H1 (cell line): ENCODE measurements around the gene DENND4C. TPM values are rescaled to one million over a fixed set of nuclear protein-coding genes. Genes with fewer than 3 reads are reported as not detected.

Source experiments
- CTCF ChIA-PET: fragments of 300-600 bp; sonication (Branson Sonifier 250); formaldehyde crosslinking; loops from one replicate; lab custom pipeline; 2021; ENCODE audit not compliant: partially characterized antibody; lab: Charles Lee
- POLR2A ChIA-PET: fragments of 300-600 bp; sonication (Branson Sonifier 250); formaldehyde crosslinking; loops from one replicate; lab custom pipeline; 2021; ENCODE audit warnings: inconsistent platforms; ENCODE audit not compliant: partially characterized antibody; lab: Charles Lee
- DNase-seq, 2 experiments: peaks; one replicate each; pipeline versions ENCODE4 v3.0.0 to v3.0.0-alpha.2; 2010 to 2022; ENCODE audit warnings: low spot score in 2 of 2, low read depth in 1 of 2, mixed read lengths in 1 of 2
- FAIRE-seq: peaks from 2 replicates; lab custom pipeline; 2011; peaks lifted over from hg19 to GRCh38; lab: Jason Lieb, UNC
- H2AFZ ChIP-seq: 2 replicates; pipeline ENCODE4 v1.8.1; 2012; ENCODE audit warnings: low read length, inconsistent platforms
- H2AK5ac ChIP-seq: 2 replicates; pipeline ENCODE4 v1.6.1; 2013; ENCODE audit warnings: low read depth, low read length
- H2BK120ac ChIP-seq: replicated peaks from 2 replicates; pipeline ENCODE3; 2013; ENCODE audit warnings: low read depth, low read length, inconsistent platforms
- H2BK12ac ChIP-seq: 2 replicates; pipeline ENCODE4 v1.6.1; 2013; ENCODE audit warnings: low read depth, low read length
- H2BK15ac ChIP-seq: 2 replicates; pipeline ENCODE4 v1.6.1; 2013; ENCODE audit warnings: low read length
- H2BK20ac ChIP-seq: 2 replicates; pipeline ENCODE4 v1.6.1; 2013; ENCODE audit warnings: low read length
- H2BK5ac ChIP-seq: 2 replicates; pipeline ENCODE4 v1.6.1; 2013; ENCODE audit warnings: low read depth, low read length
- H3K14ac ChIP-seq: 2 replicates; pipeline ENCODE4 v1.6.1; 2013; ENCODE audit warnings: inconsistent platforms; ENCODE audit not compliant: insufficient read length
- H3K18ac ChIP-seq: 2 replicates; pipeline ENCODE4 v1.6.1; 2013; ENCODE audit warnings: low read length; ENCODE audit errors: extremely low read depth
- H3K23ac ChIP-seq: 2 replicates; pipeline ENCODE4 v1.6.1; 2013; ENCODE audit warnings: inconsistent platforms; ENCODE audit not compliant: insufficient read length
- H3K23me2 ChIP-seq: 2 replicates; pipeline ENCODE4 v1.6.1; 2013; ENCODE audit warnings: low read depth, low read length
- H3K27ac ChIP-seq: 2 replicates; pipeline ENCODE4 v1.6.1; 2011; ENCODE audit warnings: low read depth, low read length, inconsistent platforms
- H3K27me3 ChIP-seq, 4 experiments: replicated peaks in 1 of 4; 1 replicate in 1 of 4; 2 replicates in 3 of 4; pipeline versions ENCODE4 v1.6.1 to v1.8.1; 2011 to 2013; ENCODE audit warnings: low read length in 3 of 4, mild to moderate bottlenecking in 3 of 4, inconsistent platforms in 2 of 4, mixed read lengths in 2 of 4, moderate library complexity in 1 of 4; ENCODE audit not compliant: control insufficient read depth in 3 of 4, insufficient read depth in 3 of 4; ENCODE audit errors: extremely low read depth in 1 of 4
- H3K36me3 ChIP-seq, 4 experiments: 2 replicates each; pipeline versions ENCODE4 v1.6.1 to v1.8.1; 2011 to 2013; ENCODE audit warnings: mild to moderate bottlenecking in 4 of 4, low read length in 3 of 4, moderate library complexity in 2 of 4, control low read depth in 1 of 4, inconsistent platforms in 1 of 4; ENCODE audit not compliant: insufficient read depth in 4 of 4, control insufficient read depth in 2 of 4
- H3K4ac ChIP-seq: replicated peaks from 2 replicates; pipeline ENCODE3; 2013; ENCODE audit warnings: low read length, low read depth, mixed read lengths, inconsistent platforms; ENCODE audit not compliant: insufficient read length
- H3K4me1 ChIP-seq, 4 experiments: replicated peaks in 1 of 4; 1 replicate in 1 of 4; 2 replicates in 3 of 4; pipeline versions ENCODE4 v1.6.1 to v1.8.1; 2011 to 2013; ENCODE audit warnings: low read length in 3 of 4, inconsistent platforms in 2 of 4, mixed read lengths in 1 of 4; ENCODE audit not compliant: insufficient read depth in 4 of 4, control insufficient read depth in 3 of 4
- H3K4me2 ChIP-seq, 2 experiments: 2 replicates each; pipeline versions ENCODE4 v1.6.1 to v1.8.1; 2011 to 2013; ENCODE audit warnings: low read depth in 2 of 2, low read length in 2 of 2, control low read depth in 1 of 2, inconsistent platforms in 1 of 2, mild to moderate bottlenecking in 1 of 2; ENCODE audit not compliant: insufficient read depth in 1 of 2
- H3K4me3 ChIP-seq, 4 experiments: fragments of 200-600, 300-600 bp in 1 of 4; sonication (generic), shearing (Covaris generic), sonication (Bioruptor Twin) in 1 of 4; 2 replicates each; pipeline versions ENCODE4 v1.5.1 to v1.8.1; 2011 to 2016; ENCODE audit warnings: low read length in 4 of 4, low read depth in 3 of 4, control low read depth in 2 of 4, inconsistent platforms in 2 of 4, mild to moderate bottlenecking in 2 of 4, mixed read lengths in 1 of 4, moderate library complexity in 1 of 4; ENCODE audit not compliant: insufficient read depth in 2 of 4; ENCODE audit errors: extremely low read depth in 1 of 4
- H3K56ac ChIP-seq: replicated peaks from 2 replicates; pipeline ENCODE3; 2013; ENCODE audit warnings: low read depth, mild to moderate bottlenecking, mixed read lengths, low read length, inconsistent platforms; ENCODE audit not compliant: insufficient read length
- H3K79me1 ChIP-seq: 2 replicates; pipeline ENCODE4 v1.6.1; 2013; ENCODE audit warnings: low read depth, low read length, control low read depth
- H3K79me2 ChIP-seq, 2 experiments: 2 replicates each; pipeline versions ENCODE4 v1.6.1 to v1.8.1; 2012 to 2013; ENCODE audit warnings: low read length in 2 of 2, mild to moderate bottlenecking in 2 of 2, inconsistent platforms in 1 of 2; ENCODE audit not compliant: insufficient read depth in 2 of 2, control insufficient read depth in 1 of 2
- H3K9ac ChIP-seq, 4 experiments: replicated peaks in 1 of 4; 1 replicate in 1 of 4; 2 replicates in 3 of 4; pipeline versions ENCODE4 v1.6.1 to v1.8.1; 2011 to 2013; ENCODE audit warnings: low read depth in 3 of 4, low read length in 3 of 4, control low read depth in 2 of 4, mild to moderate bottlenecking in 2 of 4, moderate library complexity in 2 of 4, inconsistent platforms in 1 of 4; ENCODE audit errors: extremely low read depth in 1 of 4
- H3K9me3 ChIP-seq, 2 experiments: 2 replicates each; pipeline versions ENCODE4 v1.6.1 to v1.8.1; 2012 to 2013; ENCODE audit warnings: mild to moderate bottlenecking in 2 of 2, moderate library complexity in 2 of 2, control low read depth in 1 of 2, inconsistent platforms in 1 of 2, low read depth in 1 of 2, low read length in 1 of 2, mixed read lengths in 1 of 2; ENCODE audit not compliant: insufficient read depth in 2 of 2
- H4K20me1 ChIP-seq, 2 experiments: replicated peaks in 1 of 2; 2 replicates each; pipeline versions ENCODE3 to v1.8.1; 2011 to 2013; ENCODE audit warnings: inconsistent platforms in 2 of 2, low read length in 2 of 2, mild to moderate bottlenecking in 1 of 2; ENCODE audit not compliant: insufficient read depth in 2 of 2, control insufficient read depth in 1 of 2
- H4K5ac ChIP-seq: 2 replicates; pipeline ENCODE4 v1.6.1; 2013; ENCODE audit warnings: low read length, low read depth, mixed read lengths, inconsistent platforms; ENCODE audit not compliant: insufficient read length
- H4K8ac ChIP-seq: 2 replicates; pipeline ENCODE4 v1.8.0; 2013; ENCODE audit warnings: mild to moderate bottlenecking, moderate library complexity, low read length, inconsistent platforms; ENCODE audit not compliant: insufficient read depth; ENCODE audit errors: extremely low read depth
- H4K91ac ChIP-seq: replicated peaks from 2 replicates; pipeline ENCODE3; 2013; ENCODE audit warnings: low read length, mixed read lengths, inconsistent platforms; ENCODE audit not compliant: insufficient read length
- ASH2L ChIP-seq: fragments of 200-600, 300-600 bp; sonication (generic); IDR thresholded peaks from one replicate; pipeline ENCODE4 v1.7.1; 2017; ENCODE audit warnings: low read length
- CHD1 ChIP-seq: IDR thresholded peaks from 2 replicates; pipeline ENCODE4 v1.6.1; 2012; ENCODE audit warnings: low read depth, low read length, improper control_type of control experiment
- CREB1 ChIP-seq: IDR thresholded peaks from 2 replicates; pipeline ENCODE4 v1.6.1; 2012; ENCODE audit warnings: inconsistent platforms
- EP300 ChIP-seq, 2 experiments: IDR thresholded peaks; 1 replicate in 1 of 2; 2 replicates in 1 of 2; pipeline ENCODE4 v1.6.1; 2011 to 2012; ENCODE audit warnings: low read depth in 2 of 2, low read length in 2 of 2, mild to moderate bottlenecking in 2 of 2, borderline replicate concordance in 1 of 2, inconsistent platforms in 1 of 2, moderate library complexity in 1 of 2
- HDAC2 ChIP-seq, 2 experiments: fragments of 300-600 bp in 1 of 2; sonication (generic) in 1 of 2; IDR thresholded peaks; 2 replicates each; pipeline ENCODE4 v1.6.1; 2011 to 2012; ENCODE audit warnings: low read depth in 2 of 2, low read length in 2 of 2, mild to moderate bottlenecking in 2 of 2, moderate library complexity in 2 of 2, borderline replicate concordance in 1 of 2, inconsistent platforms in 1 of 2
- HDAC6 ChIP-seq: IDR thresholded peaks from one replicate; pipeline ENCODE4 v1.7.1; 2012; ENCODE audit warnings: low read depth, mild to moderate bottlenecking, inconsistent platforms, low read length, moderate library complexity
- KDM5A ChIP-seq: fragments of 200-600 bp; IDR thresholded peaks from 2 replicates; pipeline ENCODE4 v1.7.1; 2012; ENCODE audit warnings: mild to moderate bottlenecking, low read length, inconsistent platforms, mixed read lengths
- SAP30 ChIP-seq: fragments of 300-600 bp; sonication (generic); IDR thresholded peaks from 2 replicates; pipeline ENCODE4 v1.7.1; 2012; ENCODE audit warnings: low read length, moderate library complexity, mild to moderate bottlenecking, inconsistent platforms; ENCODE audit not compliant: insufficient read depth, insufficient replicate concordance
- SIX5 ChIP-seq: IDR thresholded peaks from 2 replicates; pipeline ENCODE4 v1.6.1; 2011; ENCODE audit warnings: mild to moderate bottlenecking, low read depth, low read length
- TAF1 ChIP-seq: IDR thresholded peaks from 2 replicates; pipeline ENCODE4 v1.6.1; 2011; ENCODE audit warnings: mild to moderate bottlenecking, low read depth, low read length
- WGBS, 2 experiments: shearing (Covaris generic) in 1 of 2; methylation state at CpG; one replicate each; pipeline versions ENCODE4 v1.1.6 to v1.1.7; 2013 to 2015; ENCODE audit warnings: low lambda C conversion rate in 2 of 2, mixed read lengths in 2 of 2, inconsistent platforms in 1 of 2, low coverage in 1 of 2, missing lambda C conversion rate in 1 of 2; ENCODE audit not compliant: insufficient replicate concordance in 2 of 2, insufficient coverage in 1 of 2, insufficient read length in 1 of 2; ENCODE audit errors: extremely low coverage in 1 of 2, missing lambda C conversion rate in 1 of 2; 5-methylcytosine and 5-hydroxymethylcytosine counted together
- polyA plus RNA-seq, 7 experiments: library from polyadenylated mRNA; depleted of rRNA in 3 of 7; stranded (reverse) in 5 of 7; unstranded in 2 of 7; fragments of >200 nt in 5 of 7; fragments of 200-250 nt in 2 of 7; gene quantifications; 1 replicate in 5 of 7; 2 replicates in 1 of 7; 4 replicates in 1 of 7; pipeline versions ENCODE4 v1.2.1 to v1.2.3, GENCODE V29; 2011 to 2013; ENCODE audit warnings: missing spikeins in 2 of 7, mixed read lengths in 2 of 7
- total RNA-seq: library from RNA; stranded (reverse); fragmentation: NEBNext Ultra II Directional; extraction: Animal tissue kit (Norgen Biotek cat#: 25700); gene quantifications from 2 replicates; pipeline ENCODE4 v1.2.1, GENCODE V29; 2021

The DENND4C gene
- total and polyA plus RNA-seq, 2 of the 8 experiments (the other 6 are each of a cell fraction or from before 2014, with no cell fraction given), result 6.9 to 18.9 TPM

DNA sequence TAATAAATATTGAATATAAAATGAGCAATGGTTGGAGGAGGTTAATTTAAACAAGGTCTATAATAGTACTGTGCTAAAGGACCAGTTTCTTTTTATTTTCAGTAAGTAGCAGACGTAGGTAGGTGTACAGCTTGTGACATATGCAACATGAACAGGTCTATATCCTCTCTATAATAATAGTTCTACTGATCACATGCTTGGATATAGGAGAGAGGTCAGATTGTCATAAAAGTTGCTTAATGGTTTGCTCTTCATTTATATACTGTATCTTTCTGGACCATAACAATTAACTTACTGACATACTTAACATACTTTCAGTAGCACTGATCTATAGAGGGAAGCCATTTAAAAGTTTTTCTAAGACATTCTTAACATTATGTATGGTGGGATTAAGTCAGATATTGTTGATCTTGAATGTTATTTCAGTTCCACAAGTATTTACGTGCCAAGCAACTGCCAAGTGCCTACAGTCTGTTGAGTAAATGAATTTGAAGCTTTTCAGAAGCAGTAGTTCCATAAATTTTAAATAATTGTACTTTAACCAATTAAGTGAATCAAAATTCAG is 68.0 kb downstream of the DENND4C start:
- no peaks in the 10 kb centered on the region for H4K20me1 ChIP-seq
- H2BK20ac ChIP-seq, result no peak overlapping the region
- no peak for FAIRE-seq
- TF ChIP-seq EP300 (IDR thresholded peaks at IDR 0.05; ENCODE audit: borderline replicate concordance in 1 of 2, low read depth in 2 of 2, low read length in 2 of 2) (no peak), CREB1 (no peak), TAF1 (no peak), SAP30 (no peak), KDM5A (no peak), HDAC6 (no peak), SIX5 (no peak), ASH2L (no peak), CHD1 (no peak), HDAC2 (IDR thresholded peaks at IDR 0.05; ENCODE audit: borderline replicate concordance in 1 of 2, low read depth in 2 of 2, low read length in 2 of 2) (no peak)
- H3K9ac ChIP-seq, result no peak overlapping the region
- H2BK120ac ChIP-seq, result no peak overlapping the region
- no peaks in the 10 kb centered on the region for H3K23me2 ChIP-seq
- DNase-seq, result no peak
- H2BK12ac ChIP-seq, result no peak overlapping the region
- H3K4me2 ChIP-seq, result no peak overlapping the region
- CTCF ChIA-PET, result no interaction called here
- no peaks in the 10 kb centered on the region for H3K9me3 ChIP-seq
- no peak overlapping the region for H4K5ac ChIP-seq
- H3K18ac ChIP-seq, result no peak overlapping the region
- H3K27me3 ChIP-seq, result no peaks in the 10 kb centered on the region
- no peak overlapping the region for H2BK5ac ChIP-seq
- H2BK15ac ChIP-seq, result no peak overlapping the region
- no peak overlapping the region for H4K91ac ChIP-seq
- no peaks in the 10 kb centered on the region for H3K79me1 ChIP-seq
- no peak overlapping the region for H3K56ac ChIP-seq
- no peak overlapping the region for H2AK5ac ChIP-seq
- WGBS, 2 experiments, result 90% methylated on average over 2 of the region's 2 CpGs; no CpG with 5 or more reads in 1 of the 2 experiments
- no peak overlapping the region for H3K14ac ChIP-seq
- peaks cover 0 to 30% (median 2%) of the 10 kb centered on the region in 4 experiments; a peak in 4 of 8 replicates for H3K36me3 ChIP-seq
- no peak overlapping the region for H4K8ac ChIP-seq
- POLR2A ChIA-PET, result no interaction called here
- H3K4me3 ChIP-seq, result no peak overlapping the region
- H3K4ac ChIP-seq, result no peak overlapping the region
- no peaks in the 10 kb centered on the region for H3K4me1 ChIP-seq
- no peak overlapping the region for H2AFZ ChIP-seq
- H3K23ac ChIP-seq, result no peak overlapping the region
- H3K79me2 ChIP-seq, result no peaks in the 10 kb centered on the region
- H3K27ac ChIP-seq, result no peak overlapping the region
